Renal pelvis (tissue), 4 donors: ENCODE measurements around the gene CAPN7. TPM values are rescaled to one million over a fixed set of nuclear protein-coding genes. Genes with fewer than 3 reads are reported as not detected.

Experiments used
- DNase-seq: peaks from one replicate; pipeline ENCODE4 v3.0.0-alpha.2; 2013
- polyA plus RNA-seq, 3 donors: library from polyadenylated mRNA; unstranded; fragments of 120-200 nt; gene quantifications; one replicate each; pipeline ENCODE4 v1.2.1, GENCODE V29; 2013; ENCODE audit not compliant: insufficient read length in 3 of 3

Gene CAPN7
- polyA plus RNA-seq, 3 donors: 38.4 to 49.9 (median 48.3) TPM

- DNase-seq: peak; percentile 72
These were observed 86.9 kb downstream of the CAPN7 start for GRCh38 chr3:15292765-15293522.

- no peak for DNase-seq
These were observed 88.9 kb downstream of the CAPN7 start for GRCh38 chr3:15294929-15295328.

GRCh38 chr3:15295506-15295905 is 89.5 kb downstream of the CAPN7 start:
- no peak for DNase-seq

- DNase-seq: no peak
These were observed 91.7 kb downstream of the CAPN7 start for GRCh38 chr3:15297608-15298350.

GRCh38 chr3:15298504-15298903 is 92.5 kb downstream of the CAPN7 start:
- DNase-seq: no peak

GRCh38 chr3:15299036-15299435 is 93.0 kb downstream of the CAPN7 start:
- DNase-seq: no peak

- no peak for DNase-seq
These were observed 94.5 kb downstream of the CAPN7 start for GRCh38 chr3:15300323-15301078.

GRCh38 chr3:15301761-15302160 is 95.7 kb downstream of the CAPN7 start:
- no peak for DNase-seq

Other genes with a start within 250 kb of the CAPN7 start
- gene MRPS25, start 140.9 kb upstream of the CAPN7 start, polyA plus RNA-seq: 100 to 1,000 TPM in 2 of 3 donors, 10 to 100 TPM in 1; 61.5 to 107 (median 105) TPM
- gene RBSN, start 107.1 kb upstream of the CAPN7 start, polyA plus RNA-seq: 10 to 100 TPM; 20.2 to 30.9 (median 28.3) TPM
- gene SH3BP5, start 126.3 kb downstream of the CAPN7 start, polyA plus RNA-seq: 10 to 100 TPM; 51.1 to 52.8 (median 52.3) TPM
- 10 to 100 TPM; 23.9 to 30.2 (median 29.5) TPM for gene METTL6, start 221.3 kb downstream of the CAPN7 start, polyA plus RNA-seq
- 10 to 100 TPM; 14.5 to 23.7 (median 22.5) TPM for gene EAF1, start 221.4 kb downstream of the CAPN7 start, polyA plus RNA-seq